Skeletal muscle tissue (tissue), 4 donors: ENCODE measurements around the gene TOR4A. TPM values are rescaled to one million over a fixed set of nuclear protein-coding genes. Genes with fewer than 3 reads are reported as not detected.
A peak's percentile ranks its signal among the peaks of the same experiment; 100 is the strongest.
"Not testable (repeated sequence)": the region's sequence is repeated elsewhere in the genome, so short reads cannot be mapped to it uniquely, and the experiment has no call there.

Source experiments
- H3K27ac ChIP-seq: one replicate; pipeline ENCODE4 v1.7.0; 2013; ENCODE audit warnings: mild to moderate bottlenecking, low read depth, low read length, inconsistent platforms
- H3K27me3 ChIP-seq, 3 donors: one replicate each; pipeline ENCODE4 v1.7.0; 2013; ENCODE audit warnings: low read length in 3 of 3; ENCODE audit not compliant: control insufficient read depth in 3 of 3, insufficient read depth in 3 of 3
- H3K36me3 ChIP-seq, 3 donors: one replicate each; pipeline ENCODE4 v1.7.0; 2013; ENCODE audit warnings: low read length in 3 of 3; ENCODE audit not compliant: control insufficient read depth in 3 of 3, insufficient read depth in 3 of 3
- H3K4me1 ChIP-seq, 3 donors: one replicate each; pipeline ENCODE4 v1.7.0; 2013; ENCODE audit warnings: low read length in 3 of 3, mild to moderate bottlenecking in 3 of 3; ENCODE audit not compliant: control insufficient read depth in 3 of 3, insufficient read depth in 3 of 3
- H3K4me3 ChIP-seq, 3 donors: one replicate each; pipeline ENCODE4 v1.7.0; 2013; ENCODE audit warnings: low read length in 3 of 3
- H3K9ac ChIP-seq, 3 donors: one replicate each; pipeline ENCODE4 v1.7.0; 2013; ENCODE audit warnings: low read length in 3 of 3, mild to moderate bottlenecking in 3 of 3, moderate library complexity in 2 of 3, low read depth in 1 of 3
- H3K9me3 ChIP-seq, 3 donors: one replicate each; pipeline ENCODE4 v1.7.0; 2013; ENCODE audit warnings: low read length in 3 of 3; ENCODE audit not compliant: control insufficient read depth in 3 of 3
- total RNA-seq: library from RNA; depleted of rRNA; stranded (reverse); fragments of >200 nt; gene quantifications from one replicate; pipeline ENCODE4 v1.2.3, GENCODE V29; 2014
- donor health status: Osteomylitis.

The TOR4A gene
- total RNA-seq, 1 donor from 2014 or later: 2.1 TPM

- Histone ChIP-seq H3K27ac (peak overlapping the region; percentile 95), H3K4me1 (peaks cover 64 to 74% (median 66%) of the 10 kb centered on the region in 3 donors)
Observed at GRCh38 chr9:137239541-137240200, 37.9 kb upstream of the TOR4A start.

GRCh38 chr9:137240318-137240840 lies 37.1 kb upstream of the TOR4A start:
- peak overlapping the region; percentile 95 for H3K27ac ChIP-seq
- peaks cover 18 to 24% (median 20%) of the 10 kb centered on the region in 3 donors for H3K36me3 ChIP-seq
- peaks cover 0 to 3% (median 0%) of the 10 kb centered on the region in 3 donors for H3K27me3 ChIP-seq
- no peaks in the 10 kb centered on the region for H3K9me3 ChIP-seq
- H3K9ac ChIP-seq: peak overlapping the region; percentile 74 to 88 (median 75)
- peak overlapping the region; percentile 60 to 80 (median 79) for H3K4me3 ChIP-seq
- peaks cover 67 to 78% (median 69%) of the 10 kb centered on the region in 3 donors for H3K4me1 ChIP-seq

More at GRCh38 chr9:137239541-137240200, 37.9 kb upstream of the TOR4A start:
- H3K36me3 ChIP-seq: peaks cover 18 to 24% (median 20%) of the 10 kb centered on the region in 3 donors
- not testable (repeated sequence) for H3K27me3 ChIP-seq, H3K9me3 ChIP-seq
- peak overlapping the region; percentile 74 to 88 (median 75) for H3K9ac ChIP-seq
- H3K4me3 ChIP-seq: peak overlapping the region; percentile 60 to 80 (median 79)

DNA sequence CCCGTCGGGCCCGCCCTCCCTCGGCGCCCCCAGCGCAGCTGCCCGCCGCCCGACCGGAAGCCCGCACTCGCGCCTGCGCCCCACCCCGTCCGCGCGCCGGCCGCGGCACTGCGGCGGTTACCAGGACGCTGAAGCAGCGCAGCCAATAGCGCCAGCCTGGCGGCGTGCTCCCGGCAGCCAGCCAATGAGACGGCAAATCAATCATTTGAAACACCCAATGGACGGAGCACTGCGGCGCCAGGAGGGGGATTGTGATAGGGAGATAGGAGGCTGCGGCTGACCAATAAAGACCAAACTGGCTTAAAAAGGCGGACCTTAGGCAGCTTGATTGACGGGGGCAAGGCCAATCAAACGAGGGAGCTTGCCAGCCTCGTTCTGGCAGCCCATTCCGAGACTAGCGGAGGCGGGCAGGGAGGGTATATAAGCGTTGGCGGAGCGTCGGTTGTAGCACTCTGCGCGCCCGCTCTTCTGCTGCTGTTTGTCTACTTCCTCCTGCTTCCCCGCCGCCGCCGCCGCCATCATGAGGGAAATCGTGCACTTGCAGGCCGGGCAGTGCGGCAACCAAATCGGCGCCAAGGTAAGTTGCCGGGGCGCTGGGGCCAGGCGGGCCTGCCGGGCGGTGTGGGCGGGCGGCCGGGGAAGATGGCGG lies 36.6 kb upstream of the TOR4A start, which contains the start of gene TUBB4B:
TSS of gene TUBB4B (plus strand) at position 447 of the 649 bp plus-strand sequence. CDS start at position 521, 74 bp downstream.
- H3K9ac ChIP-seq: peak within 1 kb of the TSS; percentile 88 to 91 (median 90)
- peak within 1 kb of the TSS; percentile 60 to 83 (median 83) for H3K4me3 ChIP-seq
- H3K27me3 ChIP-seq: no peaks in the 10 kb centered on the region
- H3K9me3 ChIP-seq: no peaks in the 10 kb centered on the region
- peaks cover 18 to 24% (median 20%) of the 10 kb centered on the region in 3 donors for H3K36me3 ChIP-seq
- peaks cover 62 to 77% (median 68%) of the 10 kb centered on the region in 3 donors for H3K4me1 ChIP-seq
- H3K27ac ChIP-seq: peak within 1 kb of the TSS; percentile 95

DNA sequence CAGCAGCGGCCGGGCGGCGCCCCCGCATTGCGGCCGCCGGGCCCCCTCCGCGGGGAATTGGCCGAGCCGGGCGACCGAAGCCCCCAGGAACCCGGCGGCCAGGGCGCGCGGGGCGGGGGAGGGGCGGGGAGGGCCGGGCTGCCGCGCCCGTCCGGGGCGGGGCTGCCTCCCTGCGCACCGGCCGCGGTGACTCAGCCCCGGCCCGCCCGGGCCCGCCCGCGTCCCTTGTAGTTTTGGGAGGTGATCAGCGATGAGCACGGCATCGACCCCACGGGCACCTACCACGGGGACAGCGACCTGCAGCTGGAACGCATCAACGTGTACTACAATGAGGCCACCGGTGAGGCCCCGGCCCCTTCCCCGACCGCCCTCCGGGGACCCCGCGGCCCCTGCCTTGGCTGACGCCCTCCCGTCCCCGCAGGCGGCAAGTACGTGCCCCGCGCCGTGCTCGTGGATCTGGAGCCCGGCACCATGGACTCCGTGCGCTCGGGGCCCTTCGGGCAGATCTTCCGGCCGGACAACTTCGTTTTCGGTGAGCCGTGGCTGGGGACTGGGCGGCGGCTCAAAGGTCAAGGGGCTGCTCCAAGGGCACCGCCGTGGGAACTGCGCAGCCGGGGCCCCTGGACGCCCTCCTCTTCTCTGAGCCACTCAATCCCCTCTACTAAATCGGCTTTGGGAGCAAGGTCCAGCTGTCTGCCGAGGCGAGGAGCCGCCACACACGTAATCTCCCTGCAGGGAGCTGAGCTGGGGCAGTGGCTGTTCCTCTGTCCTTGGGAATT lies 35.8 kb upstream of the TOR4A start:
- Histone ChIP-seq H3K27me3 (no peaks in the 10 kb centered on the region), H3K36me3 (peaks cover 18 to 24% (median 20%) of the 10 kb centered on the region in 3 donors), H3K9me3 (no peaks in the 10 kb centered on the region), H3K4me1 (peaks cover 55 to 74% (median 65%) of the 10 kb centered on the region in 3 donors), H3K27ac (peak overlapping the region; percentile 84), H3K9ac (peak overlapping the region; percentile 88 to 91 (median 90)), H3K4me3 (peak overlapping the region; percentile 51 to 83 (median 83))

DNA sequence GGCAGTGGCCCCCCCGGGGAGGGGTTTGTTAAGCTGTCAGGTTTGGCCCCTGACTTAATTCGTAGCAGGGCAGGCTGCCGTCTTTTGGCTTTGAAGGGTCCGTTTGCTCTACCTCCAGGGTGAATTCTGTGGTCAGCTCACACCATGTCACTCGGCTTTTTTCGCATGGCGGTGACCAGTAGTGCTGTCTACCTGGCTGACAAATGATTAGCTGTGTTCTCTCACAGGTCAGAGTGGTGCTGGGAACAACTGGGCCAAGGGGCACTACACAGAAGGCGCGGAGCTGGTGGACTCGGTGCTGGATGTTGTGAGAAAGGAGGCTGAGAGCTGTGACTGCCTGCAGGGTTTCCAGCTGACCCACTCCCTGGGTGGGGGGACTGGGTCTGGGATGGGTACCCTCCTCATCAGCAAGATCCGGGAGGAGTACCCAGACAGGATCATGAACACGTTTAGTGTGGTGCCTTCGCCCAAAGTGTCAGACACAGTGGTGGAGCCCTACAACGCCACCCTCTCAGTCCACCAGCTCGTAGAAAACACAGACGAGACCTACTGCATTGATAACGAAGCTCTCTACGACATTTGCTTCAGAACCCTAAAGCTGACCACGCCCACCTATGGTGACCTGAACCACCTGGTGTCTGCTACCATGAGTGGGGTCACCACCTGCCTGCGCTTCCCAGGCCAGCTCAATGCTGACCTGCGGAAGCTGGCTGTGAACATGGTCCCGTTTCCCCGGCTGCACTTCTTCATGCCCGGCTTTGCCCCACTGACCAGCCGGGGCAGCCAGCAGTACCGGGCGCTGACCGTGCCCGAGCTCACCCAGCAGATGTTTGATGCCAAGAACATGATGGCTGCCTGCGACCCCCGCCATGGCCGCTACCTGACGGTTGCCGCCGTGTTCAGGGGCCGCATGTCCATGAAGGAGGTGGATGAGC lies 35.0 kb upstream of the TOR4A start:
- peak overlapping the region; percentile 88 to 91 (median 90) for H3K9ac ChIP-seq
- H3K27ac ChIP-seq: peak overlapping the region; percentile 84
- H3K4me3 ChIP-seq: peak overlapping the region; percentile 51 to 83 (median 83)
- H3K4me1 ChIP-seq: peaks cover 47 to 74% (median 64%) of the 10 kb centered on the region in 3 donors
- no peaks in the 10 kb centered on the region for H3K27me3 ChIP-seq
- no peaks in the 10 kb centered on the region for H3K9me3 ChIP-seq
- peaks cover 18 to 24% (median 20%) of the 10 kb centered on the region in 3 donors for H3K36me3 ChIP-seq

DNA sequence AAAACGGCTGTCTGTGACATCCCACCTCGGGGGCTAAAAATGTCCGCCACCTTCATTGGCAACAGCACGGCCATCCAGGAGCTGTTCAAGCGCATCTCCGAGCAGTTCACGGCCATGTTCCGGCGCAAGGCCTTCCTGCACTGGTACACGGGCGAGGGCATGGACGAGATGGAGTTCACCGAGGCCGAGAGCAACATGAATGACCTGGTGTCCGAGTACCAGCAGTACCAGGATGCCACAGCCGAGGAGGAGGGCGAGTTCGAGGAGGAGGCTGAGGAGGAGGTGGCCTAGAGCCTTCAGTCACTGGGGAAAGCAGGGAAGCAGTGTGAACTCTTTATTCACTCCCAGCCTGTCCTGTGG lies 34.3 kb upstream of the TOR4A start:
- H3K9me3 ChIP-seq, H3K27me3 ChIP-seq: not testable (repeated sequence)
- H3K27ac ChIP-seq: peak overlapping the region; percentile 7
- H3K36me3 ChIP-seq: peaks cover 18 to 24% (median 20%) of the 10 kb centered on the region in 3 donors
- peaks cover 45 to 73% (median 62%) of the 10 kb centered on the region in 3 donors for H3K4me1 ChIP-seq
- H3K4me3 ChIP-seq: peak overlapping the region in 1 of 3 donors; percentile 17
- H3K9ac ChIP-seq: peak overlapping the region in 2 of 3 donors; percentile 20 to 90

- Histone ChIP-seq H3K36me3 (peaks cover 18 to 24% (median 20%) of the 10 kb centered on the region in 3 donors), H3K9me3 (no peaks in the 10 kb centered on the region), H3K27me3 (no peaks in the 10 kb centered on the region), H3K9ac (peak overlapping the region; percentile 20 to 69 (median 24)), H3K4me3 (peak overlapping the region in 1 of 3 donors; percentile 17), H3K27ac (peak overlapping the region; percentile 7), H3K4me1 (peaks cover 39 to 67% (median 55%) of the 10 kb centered on the region in 3 donors)
Observed at GRCh38 chr9:137243626-137244485, 33.7 kb upstream of the TOR4A start.
